Ovary (tissue), 9 donors: Measurements from ENCODE around the gene ERICH6. TPM values are rescaled to one million over a fixed set of nuclear protein-coding genes. Genes with fewer than 3 reads are reported as not detected.

Source experiments
- DNase-seq, 5 donors: peaks; one replicate each; pipeline ENCODE4 v3.0.0-alpha.2; 2019 to 2020
- H3K27ac ChIP-seq, 2 donors: fragments of 200-600 bp; one replicate each; pipeline versions ENCODE4 v1.5.1 to v1.8.0; 2019 to 2022
- H3K27me3 ChIP-seq: fragments of 200-600 bp; one replicate; pipeline ENCODE4 v1.8.0; 2022
- H3K36me3 ChIP-seq: fragments of 200-600 bp; sonication (generic); one replicate; pipeline ENCODE4 v1.5.1; 2019
- H3K4me1 ChIP-seq: one replicate; pipeline ENCODE4 v1.8.1; 2013; ENCODE audit warnings: mild to moderate bottlenecking, moderate library complexity; ENCODE audit not compliant: insufficient read depth
- H3K4me3 ChIP-seq: fragments of 200-600 bp; sonication (generic); one replicate; pipeline ENCODE4 v1.5.1; 2017
- H3K9me3 ChIP-seq, 2 donors: fragments of 200-600 bp in 1 of 2; sonication (generic) in 1 of 2; one replicate each; pipeline versions ENCODE4 v1.5.1 to v1.8.1; 2013 to 2019; ENCODE audit warnings: mild to moderate bottlenecking in 1 of 2, moderate library complexity in 1 of 2
- EP300 ChIP-seq: sonication (generic); formaldehyde crosslinking; IDR thresholded peaks from one replicate; pipeline ENCODE4 v1.6.1; 2017; ENCODE audit warnings: antibody characterized with exemption
- POLR2A ChIP-seq: fragments of 450-650 bp; IDR thresholded peaks from one replicate; pipeline ENCODE4 v1.6.1; 2017; ENCODE audit warnings: antibody characterized with exemption, mild to moderate bottlenecking, moderate library complexity
- WGBS, 3 donors: extraction: QIAGEN DNeasy Blood & Tissue Kit in 1 of 3; methylation state at CpG; one replicate each; pipeline versions ENCODE4 v1.1.5 to v1.1.7; 2013 to 2017; 5-methylcytosine and 5-hydroxymethylcytosine counted together
- intact Hi-C, 4 donors: fragments of 100-400 bp; cut with DNase I; formaldehyde crosslinking; loops; one replicate each; pipeline versions ENCODE4 v1.11.0 to v1.15.1; 2022 to 2023
- polyA plus RNA-seq, 2 donors: library from polyadenylated mRNA; stranded (reverse); fragments of 200-250 nt in 1 of 2; fragments of 350-450 nt in 1 of 2; fragmentation: Illumina TruSeq in 1 of 2; extraction: RNeasy Lipid Tissue Mini Kit (QIAGEN cat#74804) in 1 of 2; gene quantifications; one replicate each; pipeline ENCODE4 v1.2.3, GENCODE V29; 2013 to 2014
- total RNA-seq, 7 donors: library from RNA; depleted of rRNA in 2 of 7; stranded (reverse); fragments of >200 nt in 2 of 7; fragmentation: NEBNext Ultra II Directional in 3 of 7; extraction: Animal tissue kit (Norgen Biotek cat#: 25700) in 3 of 7; gene quantifications; one replicate each; pipeline versions ENCODE4 v1.1.0 to v1.2.4, GENCODE V29; 2016 to 2023
- TF ChIP-seq, protein P1 (sequence below), 3 donors: fragments of 450-650 bp in 2 of 3; fragments of 200-600 bp in 1 of 3; IDR thresholded peaks; one replicate each; pipeline versions ENCODE4 v1.5.1 to v1.8.0; 2016 to 2022; ENCODE audit warnings: antibody characterized with exemption in 3 of 3, mild to moderate bottlenecking in 1 of 3
- donor health status: DM: no; HTN: no; CAD: no; lungs with moderate emphysema.
- donor health status: DM: no; HTN: no; CAD: no.
- donor health status: Bipolar disorder and iron deficiency.
- donor health status: DM: yes; HTN: yes; CAD: no.
- donor health status: DM: no; HTN: no; CAD: no.
- donor health status: DM: yes; HTN: yes; CAD: no.

ERICH6 gene
- total and polyA plus RNA-seq, 9 donors: 0.04 to 1.3 (median 0.43) TPM; not detected in 5

GRCh38 chr3:150733373-150733935 is 29.7 kb upstream of the ERICH6 start:
- H3K36me3 ChIP-seq: no peaks in the 10 kb centered on the region
- TF ChIP-seq EP300 (no peak), POLR2A (no peak)
- TF ChIP-seq, protein P1, sequence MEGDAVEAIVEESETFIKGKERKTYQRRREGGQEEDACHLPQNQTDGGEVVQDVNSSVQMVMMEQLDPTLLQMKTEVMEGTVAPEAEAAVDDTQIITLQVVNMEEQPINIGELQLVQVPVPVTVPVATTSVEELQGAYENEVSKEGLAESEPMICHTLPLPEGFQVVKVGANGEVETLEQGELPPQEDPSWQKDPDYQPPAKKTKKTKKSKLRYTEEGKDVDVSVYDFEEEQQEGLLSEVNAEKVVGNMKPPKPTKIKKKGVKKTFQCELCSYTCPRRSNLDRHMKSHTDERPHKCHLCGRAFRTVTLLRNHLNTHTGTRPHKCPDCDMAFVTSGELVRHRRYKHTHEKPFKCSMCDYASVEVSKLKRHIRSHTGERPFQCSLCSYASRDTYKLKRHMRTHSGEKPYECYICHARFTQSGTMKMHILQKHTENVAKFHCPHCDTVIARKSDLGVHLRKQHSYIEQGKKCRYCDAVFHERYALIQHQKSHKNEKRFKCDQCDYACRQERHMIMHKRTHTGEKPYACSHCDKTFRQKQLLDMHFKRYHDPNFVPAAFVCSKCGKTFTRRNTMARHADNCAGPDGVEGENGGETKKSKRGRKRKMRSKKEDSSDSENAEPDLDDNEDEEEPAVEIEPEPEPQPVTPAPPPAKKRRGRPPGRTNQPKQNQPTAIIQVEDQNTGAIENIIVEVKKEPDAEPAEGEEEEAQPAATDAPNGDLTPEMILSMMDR (IDR thresholded peaks at IDR 0.05): no peak
- H3K9me3 ChIP-seq: no peaks in the 10 kb centered on the region
- intact Hi-C loops: no loop called here
- no peak for DNase-seq
- H3K27me3 ChIP-seq: no peaks in the 10 kb centered on the region
- peaks cover 8% of the 10 kb centered on the region for H3K4me1 ChIP-seq
- H3K4me3 ChIP-seq: no peak overlapping the region
- no peak overlapping the region for H3K27ac ChIP-seq
- 45 to 46% (median 45%) methylated on average over 8 of the region's 8 CpGs for WGBS, 3 donors

- DNase-seq: no peak
- Histone ChIP-seq H3K9me3 (no peaks in the 10 kb centered on the region), H3K4me1 (no peaks in the 10 kb centered on the region), H3K4me3 (no peak overlapping the region), H3K36me3 (no peaks in the 10 kb centered on the region), H3K27me3 (no peaks in the 10 kb centered on the region), H3K27ac (no peak overlapping the region)
- WGBS, 3 donors: 92 to 94% (median 92%) methylated on average over 9 of the region's 9 CpGs
- TF ChIP-seq, protein P1 (IDR thresholded peaks at IDR 0.05): no peak
- no peak for TF ChIP-seq POLR2A
- TF ChIP-seq EP300: no peak
- intact Hi-C loops: loop anchor here in 2 of 4 donors (10.0 kb wide), 2 partner anchors 45 to 415 kb away; no protein-coding TSS in a partner anchor
These were observed 26.1 kb upstream of the ERICH6 start for GRCh38 chr3:150729682-150730360.

DNA sequence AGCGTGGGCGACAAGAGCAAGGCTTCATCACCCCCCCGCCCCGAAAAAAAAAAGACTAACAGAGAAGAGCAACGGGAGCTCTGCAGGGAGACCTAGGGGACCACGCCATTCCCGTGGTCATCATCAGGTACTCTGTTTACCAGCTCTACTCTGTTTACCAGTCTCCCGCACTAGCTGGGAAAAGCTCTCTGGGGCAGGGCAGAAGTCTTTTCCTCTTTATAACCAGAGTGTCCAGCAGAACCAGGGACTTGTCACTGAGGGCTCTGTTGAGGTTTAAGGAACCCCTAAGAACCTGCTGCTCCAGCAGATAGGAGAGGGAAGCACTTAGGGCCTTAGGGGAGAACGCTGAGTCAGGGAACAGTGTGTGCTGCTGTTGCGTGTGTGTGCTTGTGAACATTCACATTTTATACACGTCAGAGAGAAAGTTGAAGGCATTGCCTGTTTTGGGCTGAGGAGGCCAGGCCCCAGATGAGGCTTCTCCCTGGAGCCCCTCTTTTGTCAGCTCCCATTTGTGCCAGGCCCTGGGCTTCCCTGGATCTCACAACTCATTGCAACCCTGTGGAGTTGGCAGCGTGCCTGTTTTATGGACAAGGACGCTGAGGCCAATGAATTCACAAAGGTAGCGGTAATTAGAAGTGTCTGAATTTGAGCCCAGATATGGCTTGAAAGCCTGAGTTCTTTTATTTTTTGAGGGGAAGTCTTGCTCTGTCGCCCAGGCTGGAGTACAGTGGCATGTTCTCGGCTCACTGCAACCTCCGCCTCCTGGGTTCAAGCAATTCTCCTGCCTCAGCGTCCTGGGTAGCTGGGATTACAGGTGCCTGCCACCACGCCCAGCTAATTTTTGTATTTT is 24.2 kb upstream of the ERICH6 start:
- TF ChIP-seq, protein P1 (IDR thresholded peaks at IDR 0.05): no peak
- TF ChIP-seq POLR2A (no peak), EP300 (no peak)
- H3K36me3 ChIP-seq: no peaks in the 10 kb centered on the region
- no peak overlapping the region for H3K4me3 ChIP-seq
- 89% methylated on average over 19 of the region's 19 CpGs for WGBS, 3 donors
- H3K9me3 ChIP-seq: no peaks in the 10 kb centered on the region
- H3K4me1 ChIP-seq: no peaks in the 10 kb centered on the region
- H3K27me3 ChIP-seq: no peaks in the 10 kb centered on the region
- no peak for DNase-seq
- no peak overlapping the region for H3K27ac ChIP-seq
- intact Hi-C loops: loop anchor here in 2 of 4 donors (10.0 kb wide), 2 partner anchors 47 to 417 kb away; no protein-coding TSS in a partner anchor

GRCh38 chr3:150725548-150725947 is 21.8 kb upstream of the ERICH6 start:
- WGBS, 3 donors: 83 to 91% (median 90%) methylated on average over 7 of the region's 7 CpGs
- Histone ChIP-seq H3K27ac (no peak overlapping the region), H3K27me3 (no peaks in the 10 kb centered on the region), H3K36me3 (no peaks in the 10 kb centered on the region), H3K4me1 (no peaks in the 10 kb centered on the region), H3K9me3 (no peaks in the 10 kb centered on the region), H3K4me3 (no peak overlapping the region)
- intact Hi-C loops: loop anchor here in 2 of 4 donors (10.0 kb wide), 2 partner anchors 49 to 419 kb away; no protein-coding TSS in a partner anchor
- TF ChIP-seq, protein P1 (IDR thresholded peaks at IDR 0.05): no peak
- TF ChIP-seq POLR2A: no peak
- no peak for TF ChIP-seq EP300
- no peak for DNase-seq
